ENCODE measurements around the gene TCTN3. TPM values are rescaled to one million over a fixed set of nuclear protein-coding genes. Genes with fewer than 3 reads are reported as not detected.
"Not testable (repeated sequence)": the region's sequence is repeated elsewhere in the genome, so short reads cannot be mapped to it uniquely, and the experiment has no call there.

TCTN3 gene
- total and polyA plus RNA-seq, 4 donors, result 15.1 to 18.3 (median 17.3) TPM

DNA sequence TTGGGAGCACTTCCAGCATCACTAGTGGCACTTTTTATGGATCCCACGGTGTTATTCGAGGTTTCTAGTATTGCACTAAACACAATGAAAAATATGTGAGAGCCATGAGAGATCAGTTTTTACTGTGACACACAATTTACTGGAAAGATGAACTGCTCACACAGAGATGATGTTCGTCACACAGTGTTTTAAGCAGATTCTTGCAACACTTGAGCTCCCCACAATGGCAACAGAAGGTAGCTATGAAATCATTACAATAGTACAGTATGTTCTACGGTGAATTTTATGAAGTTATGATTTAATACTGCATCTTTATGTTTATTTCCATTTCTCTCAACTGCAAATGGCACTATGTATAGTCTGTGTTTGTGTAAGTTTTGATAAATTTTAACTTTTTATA lies 34.8 kb upstream of the TCTN3 start:
- H3K27me3 ChIP-seq (ENCODE audit: control insufficient read depth in 4 of 4, insufficient read depth in 4 of 4, low read length in 3 of 4), result peaks cover 0 to 2% (median 0%) of the 10 kb centered on the region in 4 donors
- no peaks in the 10 kb centered on the region for H3K36me3 ChIP-seq (ENCODE audit: control insufficient read depth in 4 of 4, insufficient read depth in 3 of 4, low read depth in 1 of 4, low read length in 3 of 4)
- no peak overlapping the region for H3K9ac ChIP-seq (ENCODE audit: low read depth in 1 of 2, low read length in 2 of 2)
- H3K4me1 ChIP-seq (ENCODE audit: control insufficient read depth in 4 of 4, insufficient read depth in 4 of 4, low read length in 3 of 4), result no peaks in the 10 kb centered on the region
- H3K4me3 ChIP-seq (ENCODE audit: low read depth in 1 of 3, low read length in 3 of 3), result no peak overlapping the region
- DNase-seq (ENCODE audit: low spot score), result no peak
- H3K27ac ChIP-seq (ENCODE audit: low read depth in 1 of 2, low read length in 2 of 2), result no peak overlapping the region
- TF ChIP-seq SP1 (IDR thresholded peaks at IDR 0.05), result no peak
- peaks cover 0 to 3% (median 0%) of the 10 kb centered on the region in 4 donors for H3K9me3 ChIP-seq (ENCODE audit: control insufficient read depth in 4 of 4, low read length in 3 of 4)
- WGBS, result 70% methylated on average over 4 of the region's 4 CpGs

DNA sequence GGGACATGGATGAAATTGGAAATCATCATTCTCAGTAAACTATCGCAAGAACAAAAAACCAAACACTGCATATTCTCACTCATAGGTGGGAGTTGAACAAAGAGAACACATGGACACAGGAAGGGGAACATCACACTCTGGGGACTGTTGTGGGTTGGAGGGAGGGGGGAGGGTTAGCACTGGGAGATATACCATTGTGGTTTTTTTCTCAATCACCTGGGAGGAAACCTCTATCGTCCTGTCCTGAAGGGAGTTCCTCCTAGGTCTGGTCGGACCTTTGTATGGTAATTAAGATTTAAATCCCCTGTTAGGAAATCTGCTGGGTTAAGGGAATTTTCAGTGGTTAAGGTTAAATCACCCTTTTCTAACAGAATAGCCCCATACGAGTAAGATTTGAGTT lies 28.8 kb upstream of the TCTN3 start:
- H3K9me3 ChIP-seq (ENCODE audit: control insufficient read depth in 4 of 4, low read length in 3 of 4); H3K4me1 ChIP-seq (ENCODE audit: control insufficient read depth in 4 of 4, insufficient read depth in 4 of 4, low read length in 3 of 4); H3K9ac ChIP-seq (ENCODE audit: low read depth in 1 of 2, low read length in 2 of 2); H3K27me3 ChIP-seq (ENCODE audit: control insufficient read depth in 4 of 4, insufficient read depth in 4 of 4, low read length in 3 of 4); H3K36me3 ChIP-seq (ENCODE audit: control insufficient read depth in 4 of 4, insufficient read depth in 3 of 4, low read depth in 1 of 4, low read length in 3 of 4); H3K4me3 ChIP-seq (ENCODE audit: low read depth in 1 of 3, low read length in 3 of 3); DNase-seq (ENCODE audit: low spot score); H3K27ac ChIP-seq (ENCODE audit: low read depth in 1 of 2, low read length in 2 of 2): not testable (repeated sequence)
- WGBS, result 79% methylated on average over 4 of the region's 4 CpGs

DNA sequence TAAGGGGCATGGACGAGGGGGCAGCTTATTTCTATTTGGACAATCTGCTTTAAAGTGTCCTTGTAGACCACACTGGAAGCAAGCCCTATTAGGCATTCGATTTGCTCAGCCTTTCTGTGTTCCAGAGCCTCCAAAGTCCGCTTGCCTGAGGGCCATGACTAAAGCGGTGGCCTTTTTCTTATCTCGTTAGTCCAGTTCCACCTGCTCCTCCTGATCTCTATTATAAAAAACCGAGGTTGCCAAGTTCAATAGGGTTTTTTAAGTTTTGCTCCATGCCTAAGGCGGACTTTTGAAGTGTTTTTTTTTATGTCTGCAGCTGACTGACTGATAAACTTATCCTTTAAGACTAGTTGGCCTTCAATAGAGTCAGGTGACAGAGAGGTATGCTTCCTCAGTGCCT lies 27.0 kb upstream of the TCTN3 start:
- not testable (repeated sequence) for H3K4me1 ChIP-seq (ENCODE audit: control insufficient read depth in 4 of 4, insufficient read depth in 4 of 4, low read length in 3 of 4); H3K4me3 ChIP-seq (ENCODE audit: low read depth in 1 of 3, low read length in 3 of 3); H3K27me3 ChIP-seq (ENCODE audit: control insufficient read depth in 4 of 4, insufficient read depth in 4 of 4, low read length in 3 of 4); DNase-seq (ENCODE audit: low spot score); H3K36me3 ChIP-seq (ENCODE audit: control insufficient read depth in 4 of 4, insufficient read depth in 3 of 4, low read depth in 1 of 4, low read length in 3 of 4); H3K9ac ChIP-seq (ENCODE audit: low read depth in 1 of 2, low read length in 2 of 2); H3K9me3 ChIP-seq (ENCODE audit: control insufficient read depth in 4 of 4, low read length in 3 of 4); H3K27ac ChIP-seq (ENCODE audit: low read depth in 1 of 2, low read length in 2 of 2)
- WGBS, result 86% methylated on average over 7 of the region's 7 CpGs

DNA sequence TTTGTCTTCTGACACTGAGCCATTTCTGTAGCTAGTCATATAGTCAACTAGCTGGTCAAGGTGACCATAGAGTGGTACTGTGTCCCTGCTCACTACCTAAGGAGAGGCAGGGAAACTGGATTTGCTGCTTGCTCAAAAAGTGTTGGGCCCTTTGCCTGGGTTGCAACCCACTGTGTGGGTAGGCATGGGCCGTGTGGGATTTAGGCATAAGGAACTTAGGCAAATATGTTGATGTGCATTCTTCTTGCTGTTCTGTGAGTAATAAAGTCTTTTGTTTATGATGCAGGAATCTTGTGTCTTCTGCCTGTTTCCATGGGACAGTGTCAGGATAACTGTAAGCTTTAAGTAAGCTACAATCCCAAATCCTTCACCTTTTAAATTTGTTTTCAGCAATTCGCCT lies 23.1 kb upstream of the TCTN3 start:
- no peaks in the 10 kb centered on the region for H3K36me3 ChIP-seq (ENCODE audit: control insufficient read depth in 4 of 4, insufficient read depth in 3 of 4, low read depth in 1 of 4, low read length in 3 of 4)
- 85% methylated on average over 2 of the region's 2 CpGs for WGBS
- TF ChIP-seq, protein P1, sequence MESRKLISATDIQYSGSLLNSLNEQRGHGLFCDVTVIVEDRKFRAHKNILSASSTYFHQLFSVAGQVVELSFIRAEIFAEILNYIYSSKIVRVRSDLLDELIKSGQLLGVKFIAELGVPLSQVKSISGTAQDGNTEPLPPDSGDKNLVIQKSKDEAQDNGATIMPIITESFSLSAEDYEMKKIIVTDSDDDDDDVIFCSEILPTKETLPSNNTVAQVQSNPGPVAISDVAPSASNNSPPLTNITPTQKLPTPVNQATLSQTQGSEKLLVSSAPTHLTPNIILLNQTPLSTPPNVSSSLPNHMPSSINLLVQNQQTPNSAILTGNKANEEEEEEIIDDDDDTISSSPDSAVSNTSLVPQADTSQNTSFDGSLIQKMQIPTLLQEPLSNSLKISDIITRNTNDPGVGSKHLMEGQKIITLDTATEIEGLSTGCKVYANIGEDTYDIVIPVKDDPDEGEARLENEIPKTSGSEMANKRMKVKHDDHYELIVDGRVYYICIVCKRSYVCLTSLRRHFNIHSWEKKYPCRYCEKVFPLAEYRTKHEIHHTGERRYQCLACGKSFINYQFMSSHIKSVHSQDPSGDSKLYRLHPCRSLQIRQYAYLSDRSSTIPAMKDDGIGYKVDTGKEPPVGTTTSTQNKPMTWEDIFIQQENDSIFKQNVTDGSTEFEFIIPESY (IDR thresholded peaks at IDR 0.05), result no peak
- TF ChIP-seq RAD21 (IDR thresholded peaks at IDR 0.05), result no peak
- TF ChIP-seq, protein P2, sequence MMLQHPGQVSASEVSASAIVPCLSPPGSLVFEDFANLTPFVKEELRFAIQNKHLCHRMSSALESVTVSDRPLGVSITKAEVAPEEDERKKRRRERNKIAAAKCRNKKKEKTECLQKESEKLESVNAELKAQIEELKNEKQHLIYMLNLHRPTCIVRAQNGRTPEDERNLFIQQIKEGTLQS (IDR thresholded peaks at IDR 0.05), result no peak
- no peak for TF ChIP-seq NR2F2 (IDR thresholded peaks at IDR 0.05)
- TF ChIP-seq FOXA1 (IDR thresholded peaks at IDR 0.05), result no peak
- TF ChIP-seq FOXA2 (IDR thresholded peaks at IDR 0.05), result no peak
- no peak for TF ChIP-seq EGR1 (IDR thresholded peaks at IDR 0.05; ENCODE audit: low read depth in 2 of 2)
- TF ChIP-seq, protein P3, sequence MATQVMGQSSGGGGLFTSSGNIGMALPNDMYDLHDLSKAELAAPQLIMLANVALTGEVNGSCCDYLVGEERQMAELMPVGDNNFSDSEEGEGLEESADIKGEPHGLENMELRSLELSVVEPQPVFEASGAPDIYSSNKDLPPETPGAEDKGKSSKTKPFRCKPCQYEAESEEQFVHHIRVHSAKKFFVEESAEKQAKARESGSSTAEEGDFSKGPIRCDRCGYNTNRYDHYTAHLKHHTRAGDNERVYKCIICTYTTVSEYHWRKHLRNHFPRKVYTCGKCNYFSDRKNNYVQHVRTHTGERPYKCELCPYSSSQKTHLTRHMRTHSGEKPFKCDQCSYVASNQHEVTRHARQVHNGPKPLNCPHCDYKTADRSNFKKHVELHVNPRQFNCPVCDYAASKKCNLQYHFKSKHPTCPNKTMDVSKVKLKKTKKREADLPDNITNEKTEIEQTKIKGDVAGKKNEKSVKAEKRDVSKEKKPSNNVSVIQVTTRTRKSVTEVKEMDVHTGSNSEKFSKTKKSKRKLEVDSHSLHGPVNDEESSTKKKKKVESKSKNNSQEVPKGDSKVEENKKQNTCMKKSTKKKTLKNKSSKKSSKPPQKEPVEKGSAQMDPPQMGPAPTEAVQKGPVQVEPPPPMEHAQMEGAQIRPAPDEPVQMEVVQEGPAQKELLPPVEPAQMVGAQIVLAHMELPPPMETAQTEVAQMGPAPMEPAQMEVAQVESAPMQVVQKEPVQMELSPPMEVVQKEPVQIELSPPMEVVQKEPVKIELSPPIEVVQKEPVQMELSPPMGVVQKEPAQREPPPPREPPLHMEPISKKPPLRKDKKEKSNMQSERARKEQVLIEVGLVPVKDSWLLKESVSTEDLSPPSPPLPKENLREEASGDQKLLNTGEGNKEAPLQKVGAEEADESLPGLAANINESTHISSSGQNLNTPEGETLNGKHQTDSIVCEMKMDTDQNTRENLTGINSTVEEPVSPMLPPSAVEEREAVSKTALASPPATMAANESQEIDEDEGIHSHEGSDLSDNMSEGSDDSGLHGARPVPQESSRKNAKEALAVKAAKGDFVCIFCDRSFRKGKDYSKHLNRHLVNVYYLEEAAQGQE (IDR thresholded peaks at IDR 0.05), result no peak
- TF ChIP-seq, protein P4, sequence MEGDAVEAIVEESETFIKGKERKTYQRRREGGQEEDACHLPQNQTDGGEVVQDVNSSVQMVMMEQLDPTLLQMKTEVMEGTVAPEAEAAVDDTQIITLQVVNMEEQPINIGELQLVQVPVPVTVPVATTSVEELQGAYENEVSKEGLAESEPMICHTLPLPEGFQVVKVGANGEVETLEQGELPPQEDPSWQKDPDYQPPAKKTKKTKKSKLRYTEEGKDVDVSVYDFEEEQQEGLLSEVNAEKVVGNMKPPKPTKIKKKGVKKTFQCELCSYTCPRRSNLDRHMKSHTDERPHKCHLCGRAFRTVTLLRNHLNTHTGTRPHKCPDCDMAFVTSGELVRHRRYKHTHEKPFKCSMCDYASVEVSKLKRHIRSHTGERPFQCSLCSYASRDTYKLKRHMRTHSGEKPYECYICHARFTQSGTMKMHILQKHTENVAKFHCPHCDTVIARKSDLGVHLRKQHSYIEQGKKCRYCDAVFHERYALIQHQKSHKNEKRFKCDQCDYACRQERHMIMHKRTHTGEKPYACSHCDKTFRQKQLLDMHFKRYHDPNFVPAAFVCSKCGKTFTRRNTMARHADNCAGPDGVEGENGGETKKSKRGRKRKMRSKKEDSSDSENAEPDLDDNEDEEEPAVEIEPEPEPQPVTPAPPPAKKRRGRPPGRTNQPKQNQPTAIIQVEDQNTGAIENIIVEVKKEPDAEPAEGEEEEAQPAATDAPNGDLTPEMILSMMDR (IDR thresholded peaks at IDR 0.05; ENCODE audit: low read depth, low read length, missing input control), result no peak
- no peak for TF ChIP-seq HNF4A (conservative IDR thresholded peaks at IDR 0.05)
- no peak for TF ChIP-seq YY1 (IDR thresholded peaks at IDR 0.05)
- no peak for TF ChIP-seq SP1 (IDR thresholded peaks at IDR 0.05)
- TF ChIP-seq RXRA (IDR thresholded peaks at IDR 0.05), result no peak

More for the DNA sequence above, 23.1 kb upstream of the TCTN3 start:
- Histone ChIP-seq H3K27me3 (ENCODE audit: control insufficient read depth in 4 of 4, insufficient read depth in 4 of 4, low read length in 3 of 4) (no peaks in the 10 kb centered on the region), H3K9ac (ENCODE audit: low read depth in 1 of 2, low read length in 2 of 2) (no peak overlapping the region), H3K9me3 (ENCODE audit: control insufficient read depth in 4 of 4, low read length in 3 of 4) (no peaks in the 10 kb centered on the region), H3K27ac (ENCODE audit: low read depth in 1 of 2, low read length in 2 of 2) (no peak overlapping the region), H3K4me3 (ENCODE audit: low read depth in 1 of 3, low read length in 3 of 3) (no peak overlapping the region), H3K4me1 (ENCODE audit: control insufficient read depth in 4 of 4, insufficient read depth in 4 of 4, low read length in 3 of 4) (no peaks in the 10 kb centered on the region)
- DNase-seq (ENCODE audit: low spot score), result no peak
